IMR-90 (cell line): ENCODE data around the gene CHN2. TPM values are rescaled to one million over a fixed set of nuclear protein-coding genes. Genes with fewer than 3 reads are reported as not detected.

Experiments used
- ATAC-seq: fragments of 200-7000 bp; cut with Tn5 transposase; 2 replicates; pipeline ENCODE4 v1.9.1; 2020; ENCODE audit warnings: low read depth, mild to moderate bottlenecking, moderate library complexity
- BruUV-seq: library from RNA; stranded (reverse); fragments of 400-500 nt; replicated peaks from 2 replicates; lab custom pipeline; 2021; lab: Mats Ljungman, UMichigan
- CTCF ChIA-PET: fragments of 300-600 bp; formaldehyde crosslinking; extraction: SDS; loops from one replicate; lab custom pipeline; 2021; ENCODE audit warnings: antibody characterized with exemption; lab: Yijun Ruan, JAX
- POLR2A ChIA-PET: fragments of 300-600 bp; sonication (Branson Sonifier 250); formaldehyde crosslinking; loops from one replicate; lab custom pipeline; 2022; ENCODE audit warnings: antibody characterized with exemption; ENCODE audit not compliant: unreplicated experiment; lab: Charles Lee
- DNase-seq: peaks from one replicate; pipeline ENCODE4 v3.0.0; 2013
- H2AFZ ChIP-seq: replicated peaks from 2 replicates; pipeline ENCODE3; 2013; ENCODE audit warnings: low read length, mild to moderate bottlenecking; ENCODE audit not compliant: poor library complexity
- H2AK5ac ChIP-seq: 2 replicates; pipeline ENCODE4 v1.6.1; 2013; ENCODE audit warnings: low read depth, low read length, inconsistent platforms
- H2AK9ac ChIP-seq: replicated peaks from 2 replicates; pipeline ENCODE3; 2013; ENCODE audit warnings: mild to moderate bottlenecking, low read depth, low read length, moderate library complexity; ENCODE audit not compliant: poor library complexity
- H2BK120ac ChIP-seq: 2 replicates; pipeline ENCODE4 v1.6.1; 2013; ENCODE audit warnings: low read depth, low read length, inconsistent platforms
- H2BK15ac ChIP-seq: 3 replicates; pipeline ENCODE4 v1.6.1; 2013; ENCODE audit warnings: low read depth, low read length, inconsistent platforms
- H2BK20ac ChIP-seq: 2 replicates; pipeline ENCODE4 v1.6.1; 2013; ENCODE audit warnings: low read depth, mild to moderate bottlenecking, inconsistent platforms, low read length, moderate library complexity
- H2BK5ac ChIP-seq: 2 replicates; pipeline ENCODE4 v1.6.1; 2013; ENCODE audit warnings: mild to moderate bottlenecking, low read depth, low read length, inconsistent platforms; ENCODE audit not compliant: poor library complexity, severe bottlenecking
- H3K14ac ChIP-seq: replicated peaks from 2 replicates; pipeline ENCODE4 v1.6.1; 2013; ENCODE audit warnings: low read depth, low read length, inconsistent platforms
- H3K18ac ChIP-seq: 2 replicates; pipeline ENCODE4 v1.6.1; 2013; ENCODE audit warnings: low read depth, low read length, control low read depth
- H3K23ac ChIP-seq: 2 replicates; pipeline ENCODE4 v1.6.1; 2013; ENCODE audit warnings: low read depth, low read length, inconsistent platforms
- H3K27ac ChIP-seq: 2 replicates; pipeline ENCODE4 v1.5.1; 2013; ENCODE audit warnings: mild to moderate bottlenecking, control low read depth, low read length; ENCODE audit not compliant: insufficient read depth
- H3K27me3 ChIP-seq: 2 replicates; pipeline ENCODE4 v1.6.1; 2013; ENCODE audit warnings: low read length; ENCODE audit not compliant: control insufficient read depth, insufficient read depth
- H3K36me3 ChIP-seq: 2 replicates; pipeline ENCODE4 v1.6.1; 2013; ENCODE audit warnings: low read length, mixed read lengths; ENCODE audit not compliant: control insufficient read depth, insufficient read depth
- H3K4ac ChIP-seq: 2 replicates; pipeline ENCODE4 v1.6.1; 2013; ENCODE audit warnings: low read depth, low read length, inconsistent platforms
- H3K4me1 ChIP-seq: 2 replicates; pipeline ENCODE4 v1.6.1; 2013; ENCODE audit warnings: low read length, mixed read lengths; ENCODE audit not compliant: control insufficient read depth, insufficient read depth
- H3K4me2 ChIP-seq: 2 replicates; pipeline ENCODE4 v1.6.1; 2013; ENCODE audit warnings: low read depth, mild to moderate bottlenecking, control low read depth, low read length, moderate library complexity
- H3K4me3 ChIP-seq: 2 replicates; pipeline ENCODE4 v1.5.1; 2013; ENCODE audit warnings: low read depth, mild to moderate bottlenecking, control low read depth, low read length, moderate library complexity; ENCODE audit not compliant: insufficient read depth
- H3K56ac ChIP-seq: 2 replicates; pipeline ENCODE4 v1.6.1; 2013; ENCODE audit warnings: low read length, inconsistent platforms; ENCODE audit not compliant: insufficient read depth; ENCODE audit errors: extremely low read depth
- H3K79me1 ChIP-seq, 2 experiments: 2 replicates each; pipeline ENCODE4 v1.6.1; 2013; ENCODE audit warnings: low read length in 2 of 2, inconsistent platforms in 1 of 2, low read depth in 1 of 2
- H3K9ac ChIP-seq: 2 replicates; pipeline ENCODE4 v1.6.1; 2013; ENCODE audit warnings: low read depth, low read length, control low read depth
- H3K9me1 ChIP-seq: 2 replicates; pipeline ENCODE4 v1.6.1; 2013; ENCODE audit warnings: low read length, inconsistent platforms; ENCODE audit not compliant: insufficient read depth
- H3K9me3 ChIP-seq: 2 replicates; pipeline ENCODE4 v1.6.1; 2013; ENCODE audit warnings: low read length; ENCODE audit not compliant: control insufficient read depth, insufficient read depth
- H4K20me1 ChIP-seq: 2 replicates; pipeline ENCODE4 v1.6.1; 2013; ENCODE audit warnings: low read length, inconsistent platforms; ENCODE audit not compliant: insufficient read depth
- H4K5ac ChIP-seq: 2 replicates; pipeline ENCODE4 v1.6.1; 2013; ENCODE audit warnings: mild to moderate bottlenecking, low read depth, low read length, control low read depth
- H4K8ac ChIP-seq, 2 experiments: 2 replicates each; pipeline ENCODE4 v1.6.1; 2013; ENCODE audit warnings: low read depth in 2 of 2, low read length in 2 of 2, control low read depth in 1 of 2, inconsistent platforms in 1 of 2
- H4K91ac ChIP-seq: 2 replicates; pipeline ENCODE4 v1.6.1; 2013; ENCODE audit warnings: low read depth, low read length, inconsistent platforms; ENCODE audit not compliant: insufficient read depth
- NFE2L2 ChIP-seq: fragments of 150-350 bp; IDR thresholded peaks from 2 replicates; pipeline ENCODE4 v1.6.1; 2016; ENCODE audit warnings: low read depth, mild to moderate bottlenecking, low read length
- POLR2A ChIP-seq: IDR thresholded peaks from 2 replicates; pipeline ENCODE4 v1.6.1; 2012; ENCODE audit warnings: mild to moderate bottlenecking, low read depth, low read length
- RFX5 ChIP-seq: IDR thresholded peaks from 2 replicates; pipeline ENCODE4 v1.8.0; 2012; ENCODE audit warnings: low read depth, mild to moderate bottlenecking, low read length, moderate library complexity
- WGBS, 2 experiments: methylation state at CpG; one replicate each; pipeline versions ENCODE4 v1.1.5 to v1.1.7; 2013; ENCODE audit warnings: missing lambda C conversion rate in 2 of 2; ENCODE audit not compliant: insufficient read length in 1 of 2; ENCODE audit errors: extremely low coverage in 2 of 2; 5-methylcytosine and 5-hydroxymethylcytosine counted together
- dilution Hi-C: fragments of 300-500 bp; cut with HindIII; formaldehyde crosslinking; loops from one replicate; pipeline ENCODE4 v1.14.3; 2018; ENCODE audit warnings: low sequenced_read_pairs; ENCODE audit not compliant: unreplicated experiment
- in situ Hi-C: fragments of 300-500 bp; cut with MboI; formaldehyde crosslinking; loops from 3 replicates; pipeline ENCODE4 v1.14.3; 2019; ENCODE audit warnings: low sequenced_read_pairs, inconsistent platforms, mixed read lengths
- intact Hi-C: fragments of 100-400 bp; cut with micrococcal nuclease; formaldehyde crosslinking; loops from 2 replicates; pipeline ENCODE4 v1.10.0; 2022
- polyA plus RNA-seq, 3 experiments: library from polyadenylated mRNA; depleted of rRNA; stranded (reverse); fragments of >200 nt; gene quantifications; 2 replicates each; pipeline ENCODE4 v1.2.3, GENCODE V29; 2012; ENCODE audit warnings: low replicate concordance in 1 of 3
- total RNA-seq: library from RNA; depleted of rRNA; stranded (reverse); fragments of >200 nt; gene quantifications from 2 replicates; pipeline ENCODE4 v1.2.3, GENCODE V29; 2012
- TF ChIP-seq, protein P1 (sequence below): fragments of 150-350 bp; IDR thresholded peaks from 2 replicates; pipeline ENCODE4 v1.6.1; 2017; ENCODE audit warnings: mild to moderate bottlenecking, antibody characterized with exemption, low read length, low read depth

The CHN2 gene
- total and polyA plus RNA-seq, 2 of the 4 experiments (the other 2 are of a cell fraction), result not detected

DNA sequence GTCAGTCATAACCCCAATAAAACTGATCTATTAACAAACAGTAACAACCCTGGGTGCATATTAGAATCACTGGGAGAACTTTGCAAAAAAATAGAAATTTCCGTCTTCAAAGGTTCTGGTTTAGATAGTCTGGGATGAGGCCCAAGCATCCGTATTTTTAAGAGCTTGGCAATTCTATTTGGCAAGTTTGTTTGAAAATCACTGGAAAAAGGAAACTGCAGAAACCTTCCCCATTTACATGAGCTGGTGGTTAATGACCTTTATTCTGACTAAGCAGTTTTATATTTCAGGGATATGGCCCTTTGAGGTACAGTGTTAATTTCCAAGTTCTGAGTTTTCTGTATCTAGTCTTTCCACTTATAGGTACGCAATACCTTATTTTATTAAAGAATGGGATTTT is 253.3 kb downstream of the CHN2 start:
- no peak overlapping the region for H3K4me2 ChIP-seq
- no CpG with 5 or more reads among the region's 3 CpGs for WGBS, 2 experiments
- no peak overlapping the region for H3K27ac ChIP-seq
- intact Hi-C loops, result no loop called here
- H2BK120ac ChIP-seq, result no peak overlapping the region
- TF ChIP-seq, protein P1, sequence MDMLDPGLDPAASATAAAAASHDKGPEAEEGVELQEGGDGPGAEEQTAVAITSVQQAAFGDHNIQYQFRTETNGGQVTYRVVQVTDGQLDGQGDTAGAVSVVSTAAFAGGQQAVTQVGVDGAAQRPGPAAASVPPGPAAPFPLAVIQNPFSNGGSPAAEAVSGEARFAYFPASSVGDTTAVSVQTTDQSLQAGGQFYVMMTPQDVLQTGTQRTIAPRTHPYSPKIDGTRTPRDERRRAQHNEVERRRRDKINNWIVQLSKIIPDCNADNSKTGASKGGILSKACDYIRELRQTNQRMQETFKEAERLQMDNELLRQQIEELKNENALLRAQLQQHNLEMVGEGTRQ, result no peak
- TF ChIP-seq RFX5 (no peak), NFE2L2 (no peak), POLR2A (no peak)
- CTCF ChIA-PET, result no interaction called here
- H3K23ac ChIP-seq, result no peak overlapping the region
- H3K18ac ChIP-seq, result no peak overlapping the region
- H2BK15ac ChIP-seq, result no peak overlapping the region
- no peak overlapping the region for H3K14ac ChIP-seq
- H2AFZ ChIP-seq, result no peak overlapping the region
- in situ Hi-C loops, result no loop called here
- no peaks in the 10 kb centered on the region for H3K79me1 ChIP-seq
- no peak overlapping the region for H2BK20ac ChIP-seq
- H3K4ac ChIP-seq, result no peak overlapping the region
- H4K91ac ChIP-seq, result no peak overlapping the region
- DNase-seq, result no peak
- BruUV-seq, result no TSS peak
- H3K9me3 ChIP-seq, result no peaks in the 10 kb centered on the region
- no peak overlapping the region for H2BK5ac ChIP-seq
- H3K9ac ChIP-seq, result no peak overlapping the region
- dilution Hi-C loops, result no loop called here
- ATAC-seq, result no peak
- no peak overlapping the region for H2AK9ac ChIP-seq
- no peak overlapping the region for H2AK5ac ChIP-seq
- POLR2A ChIA-PET, result no interaction called here
- no peaks in the 10 kb centered on the region for H4K20me1 ChIP-seq
- no peaks in the 10 kb centered on the region for H3K4me1 ChIP-seq
- H4K5ac ChIP-seq, result no peak overlapping the region
- no peak overlapping the region for H3K4me3 ChIP-seq
- no peak overlapping the region for H3K56ac ChIP-seq
- no peaks in the 10 kb centered on the region for H3K27me3 ChIP-seq
- H3K36me3 ChIP-seq, result no peaks in the 10 kb centered on the region
- no peaks in the 10 kb centered on the region for H3K9me1 ChIP-seq
- no peak overlapping the region for H4K8ac ChIP-seq
